ENCODE results near the gene ABLIM1. TPM values are rescaled to one million over a fixed set of nuclear protein-coding genes. Genes with fewer than 3 reads are reported as not detected.

Gene ABLIM1
- total and polyA plus RNA-seq, 10 donors: 11.0 to 59.4 (median 38.7) TPM

DNA sequence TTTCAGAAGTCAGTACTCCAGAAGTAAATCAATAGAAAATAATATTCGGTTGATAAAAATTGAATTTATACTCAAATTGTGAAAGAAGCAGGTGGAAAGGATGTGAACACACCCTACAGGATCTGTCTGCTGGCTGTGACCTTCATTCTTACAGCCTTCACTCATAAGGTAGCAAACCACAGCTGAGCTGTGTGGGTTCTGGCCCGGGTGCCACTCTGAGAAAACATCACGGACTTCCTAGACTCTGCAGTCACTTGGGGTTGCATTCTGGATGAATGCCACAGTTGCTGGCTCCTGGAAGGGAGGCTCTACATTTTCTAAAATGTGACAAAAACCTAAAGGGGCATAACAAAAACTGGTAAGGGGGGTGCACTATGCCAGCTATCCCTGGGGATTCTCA, 36.0 kb upstream of the ABLIM1 start:
- intact Hi-C loops (cut with DNase I; ENCODE audit: low total_unique reads): no loop called here
- no peaks in the 10 kb centered on the region for H3K36me3 ChIP-seq
- H3K27me3 ChIP-seq (replicated peaks in 1 of 7): peaks cover 0 to 8% (median 0%) of the 10 kb centered on the region in 7 donors
- peaks cover 0 to 12% (median 0%) of the 10 kb centered on the region in 6 donors for H3K4me1 ChIP-seq
- DNase-seq: no peak
- H3K9me3 ChIP-seq: no peaks in the 10 kb centered on the region
- TF ChIP-seq, protein P1, sequence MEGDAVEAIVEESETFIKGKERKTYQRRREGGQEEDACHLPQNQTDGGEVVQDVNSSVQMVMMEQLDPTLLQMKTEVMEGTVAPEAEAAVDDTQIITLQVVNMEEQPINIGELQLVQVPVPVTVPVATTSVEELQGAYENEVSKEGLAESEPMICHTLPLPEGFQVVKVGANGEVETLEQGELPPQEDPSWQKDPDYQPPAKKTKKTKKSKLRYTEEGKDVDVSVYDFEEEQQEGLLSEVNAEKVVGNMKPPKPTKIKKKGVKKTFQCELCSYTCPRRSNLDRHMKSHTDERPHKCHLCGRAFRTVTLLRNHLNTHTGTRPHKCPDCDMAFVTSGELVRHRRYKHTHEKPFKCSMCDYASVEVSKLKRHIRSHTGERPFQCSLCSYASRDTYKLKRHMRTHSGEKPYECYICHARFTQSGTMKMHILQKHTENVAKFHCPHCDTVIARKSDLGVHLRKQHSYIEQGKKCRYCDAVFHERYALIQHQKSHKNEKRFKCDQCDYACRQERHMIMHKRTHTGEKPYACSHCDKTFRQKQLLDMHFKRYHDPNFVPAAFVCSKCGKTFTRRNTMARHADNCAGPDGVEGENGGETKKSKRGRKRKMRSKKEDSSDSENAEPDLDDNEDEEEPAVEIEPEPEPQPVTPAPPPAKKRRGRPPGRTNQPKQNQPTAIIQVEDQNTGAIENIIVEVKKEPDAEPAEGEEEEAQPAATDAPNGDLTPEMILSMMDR (IDR thresholded peaks at IDR 0.05 in 8 of 11, conservative IDR thresholded peaks at IDR 0.05 in 3 of 11): no peak
- TF ChIP-seq POLR2A (IDR thresholded peaks at IDR 0.05): no peak
- no peak for TF ChIP-seq POLR2AphosphoS5 (IDR thresholded peaks at IDR 0.05)
- WGBS, 5 donors: 10 to 25% (median 16%) methylated on average over 3 of the region's 3 CpGs
- no peak overlapping the region for H3K27ac ChIP-seq
- H3K4me3 ChIP-seq: no peak overlapping the region

DNA sequence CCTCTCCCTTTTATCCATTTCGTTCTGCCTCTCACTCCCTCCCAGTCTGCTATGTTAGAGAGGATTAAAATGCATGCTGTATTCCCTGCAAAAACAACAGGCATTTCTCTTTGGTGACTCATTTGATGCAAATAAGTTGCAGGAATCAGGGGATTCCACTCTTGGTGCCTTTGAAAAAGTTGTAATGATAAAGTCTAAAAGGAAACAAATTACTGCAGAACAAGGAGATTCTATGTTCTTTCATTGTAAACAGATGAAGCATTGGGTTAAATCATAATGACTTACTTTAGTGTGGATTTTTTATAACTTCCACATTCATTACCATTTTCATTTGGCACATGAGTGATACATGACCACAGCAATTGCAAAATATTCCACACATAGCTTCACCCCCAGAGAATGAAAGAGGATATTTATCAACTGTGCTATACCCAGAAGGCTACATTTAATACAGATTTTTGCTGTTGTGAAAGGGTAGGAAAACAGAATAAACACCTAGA, 33.4 kb upstream of the ABLIM1 start:
- intact Hi-C loops (cut with DNase I; ENCODE audit: low total_unique reads): no loop called here
- no peak for TF ChIP-seq POLR2AphosphoS5 (IDR thresholded peaks at IDR 0.05)
- TF ChIP-seq POLR2A (IDR thresholded peaks at IDR 0.05): no peak
- TF ChIP-seq, protein P1 (IDR thresholded peaks at IDR 0.05 in 8 of 11, conservative IDR thresholded peaks at IDR 0.05 in 3 of 11): no peak
- Histone ChIP-seq H3K27me3 (replicated peaks in 1 of 7) (no peaks in the 10 kb centered on the region), H3K9me3 (no peaks in the 10 kb centered on the region), H3K4me3 (no peak overlapping the region), H3K4me1 (peaks cover 0 to 12% (median 0%) of the 10 kb centered on the region in 6 donors), H3K36me3 (no peaks in the 10 kb centered on the region), H3K27ac (no peak overlapping the region)
- WGBS, 5 donors: 59 to 88% (median 71%) methylated on average over 1 of the region's 1 CpG
- no peak for DNase-seq

GRCh38 chr10:114688786-114689185, 30.7 kb upstream of the ABLIM1 start:
- Histone ChIP-seq H3K27ac (no peak overlapping the region), H3K4me1 (peaks cover 0 to 16% (median 2%) of the 10 kb centered on the region in 6 donors), H3K27me3 (replicated peaks in 1 of 7) (no peaks in the 10 kb centered on the region), H3K36me3 (no peaks in the 10 kb centered on the region), H3K9me3 (no peaks in the 10 kb centered on the region), H3K4me3 (no peak overlapping the region)
- intact Hi-C loops (cut with DNase I; ENCODE audit: low total_unique reads): no loop called here
- no peak for DNase-seq
- 70 to 93% (median 83%) methylated on average over 5 of the region's 5 CpGs for WGBS, 5 donors
- no peak for TF ChIP-seq POLR2A (IDR thresholded peaks at IDR 0.05)
- TF ChIP-seq, protein P1 (IDR thresholded peaks at IDR 0.05 in 8 of 11, conservative IDR thresholded peaks at IDR 0.05 in 3 of 11): no peak
- no peak for TF ChIP-seq POLR2AphosphoS5 (IDR thresholded peaks at IDR 0.05)

GRCh38 chr10:114687459-114687858, 29.4 kb upstream of the ABLIM1 start:
- no peaks in the 10 kb centered on the region for H3K9me3 ChIP-seq
- DNase-seq: no peak
- intact Hi-C loops (cut with DNase I; ENCODE audit: low total_unique reads): no loop called here
- no peak overlapping the region for H3K4me3 ChIP-seq
- no peaks in the 10 kb centered on the region for H3K27me3 ChIP-seq (replicated peaks in 1 of 7)
- TF ChIP-seq POLR2AphosphoS5 (IDR thresholded peaks at IDR 0.05): no peak
- TF ChIP-seq, protein P1 (IDR thresholded peaks at IDR 0.05 in 8 of 11, conservative IDR thresholded peaks at IDR 0.05 in 3 of 11): no peak
- TF ChIP-seq POLR2A (IDR thresholded peaks at IDR 0.05): no peak
- no peaks in the 10 kb centered on the region for H3K36me3 ChIP-seq
- H3K4me1 ChIP-seq: peaks cover 0 to 28% (median 2%) of the 10 kb centered on the region in 6 donors
- 77 to 88% (median 84%) methylated on average over 3 of the region's 3 CpGs for WGBS, 5 donors
- no peak overlapping the region for H3K27ac ChIP-seq
